Gastrocnemius medialis (tissue), 4 donors: ENCODE measurements around the gene GSAP.

Experiments used
- CTCF ChIP-seq, 5 experiments: fragments of 450-650 bp in 3 of 5; fragments of 200-600 bp in 2 of 5; sonication (generic) in 2 of 5; IDR thresholded peaks in 4 of 5; conservative IDR thresholded peaks in 1 of 5; 1 replicate in 4 of 5; 2 replicates in 1 of 5; pipeline ENCODE4 v1.5.1; 2016 to 2019; ENCODE audit warnings: antibody characterized with exemption in 5 of 5, mild to moderate bottlenecking in 3 of 5, moderate library complexity in 3 of 5
- POLR2A ChIP-seq, 2 donors: fragments of 450-650 bp; IDR thresholded peaks; one replicate each; pipeline ENCODE4 v1.6.1; 2017; ENCODE audit warnings: antibody characterized with exemption in 2 of 2, mild to moderate bottlenecking in 2 of 2, moderate library complexity in 2 of 2

- no peak for TF ChIP-seq CTCF (IDR thresholded peaks at IDR 0.05 in 4 of 5, conservative IDR thresholded peaks at IDR 0.05 in 1 of 5)
- no peak for TF ChIP-seq POLR2A (IDR thresholded peaks at IDR 0.05)
These were observed 42.6 kb upstream of the GSAP start for GRCh38 chr7:77458786-77459185.
